NB4 (cell line): ENCODE results near the gene GREB1L.

Source experiments
- DNase-seq: peaks from one replicate; pipeline ENCODE4 v3.0.0; 2010; ENCODE audit warnings: low read depth
- H3K4me3 ChIP-seq: one replicate; pipeline ENCODE4 v1.5.1; 2011; ENCODE audit warnings: mild to moderate bottlenecking, low read depth, low read length, moderate library complexity
- CTCF ChIP-seq: IDR thresholded peaks from one replicate; pipeline ENCODE4 v1.5.1; 2012; ENCODE audit warnings: low read depth, low read length
- MYC ChIP-seq: IDR thresholded peaks from 2 replicates; pipeline ENCODE4 v1.6.1; 2011; ENCODE audit warnings: low read depth, low read length
- POLR2A ChIP-seq: IDR thresholded peaks from 2 replicates; pipeline ENCODE4 v1.6.1; 2011; ENCODE audit warnings: mild to moderate bottlenecking; ENCODE audit not compliant: insufficient read length; ENCODE audit errors: extremely low read depth
- TF ChIP-seq, protein P1 (sequence below): IDR thresholded peaks from 2 replicates; pipeline ENCODE4 v1.6.1; 2011; ENCODE audit warnings: low read depth, low read length

GREB1L gene

GRCh38 chr18:21316296-21316695, 74.3 kb downstream of the GREB1L start:
- no peak for DNase-seq

DNA sequence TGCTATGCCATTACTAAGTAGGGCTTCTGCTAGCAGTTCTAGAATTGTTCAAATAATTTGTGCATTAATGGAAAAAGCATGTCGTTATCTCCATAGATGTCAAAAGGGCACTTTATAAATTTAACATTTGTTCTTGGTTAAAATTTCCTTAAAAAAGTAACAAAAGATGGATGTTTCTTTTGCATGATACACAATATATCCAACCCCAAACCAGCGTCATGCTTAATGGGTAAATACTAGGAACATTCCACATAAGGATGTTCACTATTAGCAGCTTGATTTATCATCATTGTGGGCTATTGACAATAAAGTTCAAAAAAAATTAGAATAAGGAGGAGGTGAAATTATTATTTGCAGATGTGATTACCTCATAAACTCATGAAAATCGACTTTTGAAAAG, 79.7 kb downstream of the GREB1L start:
- no peak for DNase-seq
- no peak overlapping the region for H3K4me3 ChIP-seq

More at GRCh38 chr18:21316296-21316695, 74.3 kb downstream of the GREB1L start:
- H3K4me3 ChIP-seq: no peak overlapping the region
- TF ChIP-seq, protein P1, sequence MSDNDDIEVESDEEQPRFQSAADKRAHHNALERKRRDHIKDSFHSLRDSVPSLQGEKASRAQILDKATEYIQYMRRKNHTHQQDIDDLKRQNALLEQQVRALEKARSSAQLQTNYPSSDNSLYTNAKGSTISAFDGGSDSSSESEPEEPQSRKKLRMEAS: no peak
- TF ChIP-seq POLR2A: no peak
- TF ChIP-seq MYC: no peak
- TF ChIP-seq CTCF: no peak

GRCh38 chr18:21327101-21327500, 85.1 kb downstream of the GREB1L start:
- TF ChIP-seq CTCF: no peak
- TF ChIP-seq POLR2A: no peak
- no peak for TF ChIP-seq MYC
- TF ChIP-seq, protein P1: no peak
- DNase-seq: no peak
- H3K4me3 ChIP-seq: no peak overlapping the region

More for the DNA sequence above, 79.7 kb downstream of the GREB1L start:
- TF ChIP-seq CTCF: no peak
- no peak for TF ChIP-seq MYC
- TF ChIP-seq POLR2A: no peak
- TF ChIP-seq, protein P1: no peak

- no peak for DNase-seq
- no peak for TF ChIP-seq POLR2A
- TF ChIP-seq, protein P1: no peak
- no peak for TF ChIP-seq MYC
- TF ChIP-seq CTCF: no peak
- H3K4me3 ChIP-seq: no peak overlapping the region
Measured at GRCh38 chr18:21330122-21330701, 88.2 kb downstream of the GREB1L start.

DNA sequence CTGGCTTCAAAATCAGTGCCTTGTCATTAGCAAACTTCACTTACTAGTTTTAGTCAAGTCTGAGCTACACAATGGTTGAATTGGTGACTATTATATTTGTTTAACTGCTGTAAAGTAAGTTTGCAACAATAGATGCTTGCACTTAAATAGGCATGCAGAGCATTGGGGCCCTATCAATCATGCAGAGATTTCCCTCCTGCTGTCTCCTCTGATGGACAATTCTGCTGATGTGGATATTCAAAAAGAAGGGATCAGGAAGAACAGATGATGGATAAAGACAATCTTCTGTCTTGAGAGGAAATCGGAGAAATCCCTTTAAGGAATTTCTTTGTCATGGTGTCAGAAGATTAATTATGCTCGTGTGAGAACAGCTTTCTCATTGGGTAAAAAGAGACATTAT, 89.0 kb downstream of the GREB1L start:
- no peak for DNase-seq
- no peak overlapping the region for H3K4me3 ChIP-seq
- no peak for TF ChIP-seq POLR2A
- TF ChIP-seq MYC: no peak
- no peak for TF ChIP-seq CTCF

- no peak for DNase-seq
- no peak for TF ChIP-seq POLR2A
- TF ChIP-seq, protein P1: no peak
- no peak for TF ChIP-seq CTCF
- no peak for TF ChIP-seq MYC
- no peak overlapping the region for H3K4me3 ChIP-seq
Measured at GRCh38 chr18:21335927-21336488, 94.0 kb downstream of the GREB1L start.
